Keratinocyte (primary cell): ENCODE measurements around the gene GNB5.

ENCODE experiments used
- EZH2 ChIP-seq: IDR thresholded peaks from one replicate; pipeline ENCODE4 v1.6.1; 2012; ENCODE audit warnings: inconsistent platforms, mild to moderate bottlenecking, low read length, moderate library complexity
- TF ChIP-seq, protein P1 (sequence below), 3 experiments: IDR thresholded peaks in 1 of 3; conservative IDR thresholded peaks in 1 of 3; optimal IDR thresholded peaks in 1 of 3; 2 replicates in 2 of 3; 3 replicates in 1 of 3; pipeline versions ENCODE3 to v1.5.1; 2011; ENCODE audit warnings: low read length in 3 of 3, mild to moderate bottlenecking in 3 of 3, moderate library complexity in 2 of 3, control low read depth in 1 of 3, inconsistent platforms in 1 of 3; ENCODE audit not compliant: insufficient read depth in 2 of 3; ENCODE audit errors: extremely low read depth in 1 of 3

DNA sequence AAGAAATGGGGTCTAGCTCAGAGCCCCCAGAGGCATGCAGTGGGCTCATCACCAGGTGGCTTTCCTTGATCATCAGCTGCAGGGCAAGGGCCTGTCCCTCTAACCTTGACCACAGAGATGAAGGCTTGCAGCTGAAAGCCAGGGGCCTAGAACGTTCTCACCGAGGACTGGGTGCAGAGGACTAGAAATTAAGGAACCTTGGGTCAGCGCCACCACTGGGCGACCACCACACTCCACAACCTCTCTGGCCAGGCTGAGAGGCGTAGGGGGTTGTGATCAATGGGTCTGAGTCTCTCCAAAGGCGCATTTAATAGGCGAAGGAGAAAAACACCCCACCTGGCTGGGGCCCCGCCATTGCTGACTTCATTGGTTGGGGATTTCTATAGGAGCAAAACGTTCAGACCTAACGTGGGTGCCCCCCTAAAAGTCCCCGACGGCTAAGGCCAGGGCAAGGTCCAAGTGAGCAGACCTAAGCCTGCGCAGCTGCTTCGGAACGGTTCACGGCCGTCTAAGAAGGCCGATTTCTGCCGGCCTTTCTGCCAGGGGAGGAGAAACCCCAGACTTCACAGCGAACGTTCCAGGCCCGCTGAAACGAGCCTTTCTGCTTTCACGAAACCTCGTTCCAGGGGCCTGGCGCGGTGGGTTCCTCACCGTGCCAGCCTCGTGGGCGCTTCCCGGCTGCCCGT is 79.5 kb downstream of the GNB5 start:
- TF ChIP-seq EZH2, result peak; percentile 53
- TF ChIP-seq, protein P1, sequence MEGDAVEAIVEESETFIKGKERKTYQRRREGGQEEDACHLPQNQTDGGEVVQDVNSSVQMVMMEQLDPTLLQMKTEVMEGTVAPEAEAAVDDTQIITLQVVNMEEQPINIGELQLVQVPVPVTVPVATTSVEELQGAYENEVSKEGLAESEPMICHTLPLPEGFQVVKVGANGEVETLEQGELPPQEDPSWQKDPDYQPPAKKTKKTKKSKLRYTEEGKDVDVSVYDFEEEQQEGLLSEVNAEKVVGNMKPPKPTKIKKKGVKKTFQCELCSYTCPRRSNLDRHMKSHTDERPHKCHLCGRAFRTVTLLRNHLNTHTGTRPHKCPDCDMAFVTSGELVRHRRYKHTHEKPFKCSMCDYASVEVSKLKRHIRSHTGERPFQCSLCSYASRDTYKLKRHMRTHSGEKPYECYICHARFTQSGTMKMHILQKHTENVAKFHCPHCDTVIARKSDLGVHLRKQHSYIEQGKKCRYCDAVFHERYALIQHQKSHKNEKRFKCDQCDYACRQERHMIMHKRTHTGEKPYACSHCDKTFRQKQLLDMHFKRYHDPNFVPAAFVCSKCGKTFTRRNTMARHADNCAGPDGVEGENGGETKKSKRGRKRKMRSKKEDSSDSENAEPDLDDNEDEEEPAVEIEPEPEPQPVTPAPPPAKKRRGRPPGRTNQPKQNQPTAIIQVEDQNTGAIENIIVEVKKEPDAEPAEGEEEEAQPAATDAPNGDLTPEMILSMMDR (optimal IDR thresholded peaks at IDR 0.05 in 1 of 3, IDR thresholded peaks at IDR 0.05 in 1 of 3, conservative IDR thresholded peaks at IDR 0.05 in 1 of 3; ENCODE audit: extremely low read depth in 1 of 3, insufficient read depth in 2 of 3, low read length in 3 of 3), result no peak
